HEK293 (cell line): ENCODE measurements around the gene ROBO4.

ENCODE experiments used
- CTCF ChIA-PET: fragments of 350-600 bp; formaldehyde crosslinking; extraction: SDS; loops from one replicate; lab custom pipeline; 2021; ENCODE audit warnings: antibody characterized with exemption; lab: Yijun Ruan, JAX
- POLR2A ChIA-PET: fragments of 300-600 bp; formaldehyde crosslinking; extraction: SDS; loops from one replicate; lab custom pipeline; 2020; ENCODE audit warnings: antibody characterized with exemption, inconsistent platforms; lab: Yijun Ruan, JAX
- H3K27ac ChIP-seq: fragments of 200-500 bp; sonication (Bioruptor generic); 2 replicates; pipeline ENCODE4 v1.5.1; 2014; ENCODE audit warnings: low read depth, low read length, control low read depth, inconsistent platforms; ENCODE audit errors: extremely low read depth
- H3K36me3 ChIP-seq, 2 experiments: fragments of 200-500 bp in 1 of 2; sonication (Bioruptor generic) in 1 of 2; 1 replicate in 1 of 2; 2 replicates in 1 of 2; pipeline ENCODE4 v1.5.1; 2014 to 2017; ENCODE audit warnings: inconsistent platforms in 2 of 2, low read length in 2 of 2; ENCODE audit not compliant: control insufficient read depth in 2 of 2, insufficient read depth in 1 of 2
- H3K4me1 ChIP-seq: fragments of 200-500 bp; sonication (Bioruptor generic); 2 replicates; pipeline ENCODE4 v1.5.1; 2014; ENCODE audit warnings: mild to moderate bottlenecking, low read length, inconsistent platforms; ENCODE audit not compliant: control insufficient read depth, insufficient read depth
- H3K4me3 ChIP-seq: 2 replicates; pipeline ENCODE4 v1.5.1; 2011; ENCODE audit warnings: low read depth, mild to moderate bottlenecking, control low read depth, low read length, moderate library complexity
- H3K9me3 ChIP-seq: fragments of 200-500 bp; sonication (Bioruptor generic); 2 replicates; pipeline ENCODE4 v1.5.1; 2014; ENCODE audit warnings: low read depth, low read length, inconsistent platforms; ENCODE audit not compliant: control insufficient read depth, insufficient read depth
- GLIS1 ChIP-seq: fragments of 450-650 bp; formaldehyde crosslinking; IDR thresholded peaks from 2 replicates; pipeline ENCODE4 v1.5.1; 2016; ENCODE audit warnings: missing biosample characterization, missing genetic modification characterization
- MZF1 ChIP-seq: fragments of 450-650 bp; formaldehyde crosslinking; IDR thresholded peaks from 2 replicates; pipeline ENCODE4 v1.5.1; 2017; ENCODE audit warnings: missing biosample characterization, missing genetic modification characterization, borderline replicate concordance
- REST ChIP-seq: fragments of 450-650 bp; formaldehyde crosslinking; IDR thresholded peaks from 2 replicates; pipeline ENCODE4 v1.5.1; 2016; ENCODE audit warnings: missing biosample characterization, missing genetic modification characterization
- SCRT1 ChIP-seq: fragments of 450-650 bp; formaldehyde crosslinking; IDR thresholded peaks from 2 replicates; pipeline ENCODE4 v1.5.1; 2016; ENCODE audit warnings: missing biosample characterization, missing genetic modification characterization, borderline replicate concordance
- ZBTB10 ChIP-seq: fragments of 450-650 bp; formaldehyde crosslinking; IDR thresholded peaks from 2 replicates; pipeline ENCODE4 v1.5.1; 2016; ENCODE audit warnings: missing biosample characterization, missing genetic modification characterization
- ZFP37 ChIP-seq: fragments of 450-650 bp; formaldehyde crosslinking; IDR thresholded peaks from 2 replicates; pipeline ENCODE4 v1.5.1; 2016; ENCODE audit warnings: missing biosample characterization, missing genetic modification characterization
- ZNF140 ChIP-seq: fragments of 450-650 bp; formaldehyde crosslinking; IDR thresholded peaks from 2 replicates; pipeline ENCODE4 v1.5.1; 2016; ENCODE audit warnings: missing biosample characterization, missing genetic modification characterization
- ZNF433 ChIP-seq: fragments of 450-650 bp; formaldehyde crosslinking; IDR thresholded peaks from 2 replicates; pipeline ENCODE4 v1.5.1; 2016; ENCODE audit warnings: missing biosample characterization, missing genetic modification characterization, low read depth
- ZNF654 ChIP-seq: fragments of 450-650 bp; formaldehyde crosslinking; IDR thresholded peaks from 2 replicates; pipeline ENCODE4 v1.5.1; 2016; ENCODE audit warnings: low read depth, missing biosample characterization, missing genetic modification characterization
- ZNF660 ChIP-seq: fragments of 450-650 bp; IDR thresholded peaks from 2 replicates; pipeline ENCODE4 v1.5.1; 2018; ENCODE audit warnings: missing biosample characterization, mild to moderate bottlenecking, missing genetic modification characterization
- ZNF785 ChIP-seq: fragments of 450-650 bp; formaldehyde crosslinking; IDR thresholded peaks from 2 replicates; pipeline ENCODE4 v1.5.1; 2016; ENCODE audit warnings: missing biosample characterization, missing genetic modification characterization
- ZNF830 ChIP-seq: fragments of 450-650 bp; IDR thresholded peaks from 2 replicates; pipeline ENCODE4 v1.5.0; 2018; ENCODE audit warnings: missing biosample characterization, missing genetic modification characterization, low read depth, mild to moderate bottlenecking, moderate library complexity
- TF ChIP-seq, protein P1 (sequence below): fragments of 450-650 bp; formaldehyde crosslinking; IDR thresholded peaks from 2 replicates; pipeline ENCODE4 v1.5.1; 2017; ENCODE audit warnings: missing biosample characterization, mild to moderate bottlenecking, missing genetic modification characterization, moderate library complexity
- TF ChIP-seq, protein P2 (sequence below): fragments of 450-650 bp; formaldehyde crosslinking; IDR thresholded peaks from 2 replicates; pipeline ENCODE4 v1.5.1; 2016; ENCODE audit warnings: missing biosample characterization, missing genetic modification characterization
- TF ChIP-seq, protein P3 (sequence below): IDR thresholded peaks from 2 replicates; pipeline ENCODE4 v1.6.1; 2011; ENCODE audit warnings: mild to moderate bottlenecking, low read depth, low read length, borderline replicate concordance

ROBO4 gene

GRCh38 chr11:124864176-124864891 is 33.3 kb downstream of the ROBO4 start:
- Histone ChIP-seq H3K4me1 (no peaks in the 10 kb centered on the region), H3K27ac (no peak overlapping the region), H3K4me3 (no peak overlapping the region), H3K9me3 (no peaks in the 10 kb centered on the region)
- POLR2A ChIA-PET = no interaction called here
- TF ChIP-seq ZFP37 (no peak), REST (tag by site-specific recombination) (no peak), ZNF660 (tag by site-specific recombination) (no peak), ZBTB10 (tag by site-specific recombination) (no peak), ZNF785 (tag by site-specific recombination) (no peak)
- TF ChIP-seq, protein P1, sequence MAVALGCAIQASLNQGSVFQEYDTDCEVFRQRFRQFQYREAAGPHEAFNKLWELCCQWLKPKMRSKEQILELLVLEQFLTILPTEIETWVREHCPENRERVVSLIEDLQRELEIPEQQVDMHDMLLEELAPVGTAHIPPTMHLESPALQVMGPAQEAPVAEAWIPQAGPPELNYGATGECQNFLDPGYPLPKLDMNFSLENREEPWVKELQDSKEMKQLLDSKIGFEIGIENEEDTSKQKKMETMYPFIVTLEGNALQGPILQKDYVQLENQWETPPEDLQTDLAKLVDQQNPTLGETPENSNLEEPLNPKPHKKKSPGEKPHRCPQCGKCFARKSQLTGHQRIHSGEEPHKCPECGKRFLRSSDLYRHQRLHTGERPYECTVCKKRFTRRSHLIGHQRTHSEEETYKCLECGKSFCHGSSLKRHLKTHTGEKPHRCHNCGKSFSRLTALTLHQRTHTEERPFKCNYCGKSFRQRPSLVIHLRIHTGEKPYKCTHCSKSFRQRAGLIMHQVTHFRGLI = no peak
- TF ChIP-seq, all 188 proteins: peak for 0
- CTCF ChIA-PET = interaction anchor here (0.9 to 3.0 kb wide), 4 partner anchors 11 to 23 kb away, joined by 3 to 34 read pairs (median 12); no protein-coding TSS in a partner anchor
- H3K36me3 ChIP-seq = no peaks in the 10 kb centered on the region

DNA sequence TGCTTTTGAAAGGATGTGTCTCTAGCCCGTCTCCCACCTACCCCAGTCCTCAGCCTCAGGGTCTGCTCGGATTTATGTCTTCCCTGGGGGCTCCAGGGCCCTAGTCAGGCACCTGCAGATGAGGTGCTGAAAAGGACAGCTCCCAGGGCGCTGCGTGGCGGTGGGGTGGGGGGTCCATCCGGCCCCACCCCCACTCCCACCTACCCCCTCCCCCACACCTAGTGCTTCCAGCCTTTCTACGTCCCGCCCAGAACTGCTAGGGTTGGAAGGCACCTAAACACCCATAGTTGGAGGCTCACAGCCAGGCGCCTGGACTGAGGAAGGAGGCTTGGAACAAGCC is 33.9 kb downstream of the ROBO4 start:
- POLR2A ChIA-PET = no interaction called here
- Histone ChIP-seq H3K36me3 (no peaks in the 10 kb centered on the region), H3K27ac (no peak overlapping the region), H3K9me3 (no peaks in the 10 kb centered on the region)
- TF ChIP-seq SCRT1 (tag by site-specific recombination) = no peak
- TF ChIP-seq ZNF433 (tag by site-specific recombination) = no peak
- TF ChIP-seq, protein P2, sequence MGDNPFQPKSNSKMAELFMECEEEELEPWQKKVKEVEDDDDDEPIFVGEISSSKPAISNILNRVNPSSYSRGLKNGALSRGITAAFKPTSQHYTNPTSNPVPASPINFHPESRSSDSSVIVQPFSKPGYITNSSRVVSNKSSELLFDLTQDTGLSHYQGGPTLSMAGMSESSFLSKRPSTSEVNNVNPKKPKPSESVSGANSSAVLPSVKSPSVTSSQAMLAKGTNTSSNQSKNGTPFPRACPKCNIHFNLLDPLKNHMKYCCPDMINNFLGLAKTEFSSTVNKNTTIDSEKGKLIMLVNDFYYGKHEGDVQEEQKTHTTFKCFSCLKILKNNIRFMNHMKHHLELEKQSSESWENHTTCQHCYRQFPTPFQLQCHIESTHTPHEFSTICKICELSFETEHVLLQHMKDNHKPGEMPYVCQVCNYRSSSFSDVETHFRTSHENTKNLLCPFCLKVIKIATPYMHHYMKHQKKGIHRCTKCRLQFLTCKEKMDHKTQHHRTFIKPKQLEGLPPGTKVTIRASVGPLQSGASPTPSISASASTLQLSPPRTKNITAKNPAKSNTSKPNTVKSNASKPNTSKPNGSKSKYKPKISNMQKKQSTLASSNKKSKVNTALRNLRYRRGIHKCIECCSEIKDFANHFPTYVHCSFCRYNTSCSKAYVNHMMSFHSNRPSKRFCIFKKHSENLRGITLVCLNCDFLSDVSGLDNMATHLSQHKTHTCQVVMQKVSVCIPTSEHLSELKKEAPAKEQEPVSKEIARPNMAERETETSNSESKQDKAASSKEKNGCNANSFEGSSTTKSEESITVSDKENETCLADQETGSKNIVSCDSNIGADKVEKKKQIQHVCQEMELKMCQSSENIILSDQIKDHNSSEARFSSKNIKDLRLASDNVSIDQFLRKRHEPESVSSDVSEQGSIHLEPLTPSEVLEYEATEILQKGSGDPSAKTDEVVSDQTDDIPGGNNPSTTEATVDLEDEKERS (tag by site-specific recombination) = no peak
- TF ChIP-seq ZNF140 (tag by site-specific recombination) = no peak
- no peak for TF ChIP-seq ZNF830 (tag by site-specific recombination)
- no peak for TF ChIP-seq ZNF654 (tag by site-specific recombination)
- TF ChIP-seq GLIS1 = no peak
- TF ChIP-seq MZF1 = no peak
- TF ChIP-seq, protein P3, sequence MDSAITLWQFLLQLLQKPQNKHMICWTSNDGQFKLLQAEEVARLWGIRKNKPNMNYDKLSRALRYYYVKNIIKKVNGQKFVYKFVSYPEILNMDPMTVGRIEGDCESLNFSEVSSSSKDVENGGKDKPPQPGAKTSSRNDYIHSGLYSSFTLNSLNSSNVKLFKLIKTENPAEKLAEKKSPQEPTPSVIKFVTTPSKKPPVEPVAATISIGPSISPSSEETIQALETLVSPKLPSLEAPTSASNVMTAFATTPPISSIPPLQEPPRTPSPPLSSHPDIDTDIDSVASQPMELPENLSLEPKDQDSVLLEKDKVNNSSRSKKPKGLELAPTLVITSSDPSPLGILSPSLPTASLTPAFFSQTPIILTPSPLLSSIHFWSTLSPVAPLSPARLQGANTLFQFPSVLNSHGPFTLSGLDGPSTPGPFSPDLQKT = no peak
- TF ChIP-seq, all 188 proteins: peak for 0
- Histone ChIP-seq H3K4me1 (no peaks in the 10 kb centered on the region), H3K4me3 (no peak overlapping the region)
- CTCF ChIA-PET = no interaction called here
